ENCODE measurements around the gene OTUB2.

The OTUB2 gene

GRCh38 chr14:93996130-93996695 is 29.9 kb upstream of the OTUB2 start:
- no peak overlapping the region for H3K4me3 ChIP-seq (ENCODE audit: low read length in 2 of 2)
- H3K4me1 ChIP-seq (ENCODE audit: control insufficient read depth in 2 of 2, insufficient read depth in 2 of 2, low read length in 2 of 2) = no peaks in the 10 kb centered on the region
- no peak overlapping the region for H3K9ac ChIP-seq (ENCODE audit: low read depth in 1 of 2, low read length in 2 of 2)
- H3K9me3 ChIP-seq (ENCODE audit: control insufficient read depth in 2 of 2, low read length in 2 of 2) = no peaks in the 10 kb centered on the region
- H3K27me3 ChIP-seq (ENCODE audit: control insufficient read depth in 2 of 2, insufficient read depth in 2 of 2, low read length in 2 of 2) = no peaks in the 10 kb centered on the region
- no peaks in the 10 kb centered on the region for H3K36me3 ChIP-seq (ENCODE audit: control insufficient read depth in 2 of 2, insufficient read depth in 2 of 2, low read length in 2 of 2)
- H3K27ac ChIP-seq (ENCODE audit: low read depth in 2 of 2, low read length in 2 of 2) = no peak overlapping the region

GRCh38 chr14:93997082-93997481 is 29.1 kb upstream of the OTUB2 start, which contains the start of gene CCDC197:
TSS of gene CCDC197 (plus strand) at chr14:93997301. CDS start at chr14:93998132, 831 bp downstream.
- H3K27me3 ChIP-seq (ENCODE audit: control insufficient read depth in 2 of 2, insufficient read depth in 2 of 2, low read length in 2 of 2) = no peaks in the 10 kb centered on the region
- H3K9ac ChIP-seq (ENCODE audit: low read depth in 1 of 2, low read length in 2 of 2) = no peak within 1 kb of the TSS
- H3K27ac ChIP-seq (ENCODE audit: low read depth in 2 of 2, low read length in 2 of 2) = no peak within 1 kb of the TSS
- H3K36me3 ChIP-seq (ENCODE audit: control insufficient read depth in 2 of 2, insufficient read depth in 2 of 2, low read length in 2 of 2) = no peaks in the 10 kb centered on the region
- H3K4me3 ChIP-seq (ENCODE audit: low read length in 2 of 2) = no peak within 1 kb of the TSS
- no peaks in the 10 kb centered on the region for H3K9me3 ChIP-seq (ENCODE audit: control insufficient read depth in 2 of 2, low read length in 2 of 2)
- peaks cover 4 to 8% of the 10 kb centered on the region in 2 donors for H3K4me1 ChIP-seq (ENCODE audit: control insufficient read depth in 2 of 2, insufficient read depth in 2 of 2, low read length in 2 of 2)

DNA sequence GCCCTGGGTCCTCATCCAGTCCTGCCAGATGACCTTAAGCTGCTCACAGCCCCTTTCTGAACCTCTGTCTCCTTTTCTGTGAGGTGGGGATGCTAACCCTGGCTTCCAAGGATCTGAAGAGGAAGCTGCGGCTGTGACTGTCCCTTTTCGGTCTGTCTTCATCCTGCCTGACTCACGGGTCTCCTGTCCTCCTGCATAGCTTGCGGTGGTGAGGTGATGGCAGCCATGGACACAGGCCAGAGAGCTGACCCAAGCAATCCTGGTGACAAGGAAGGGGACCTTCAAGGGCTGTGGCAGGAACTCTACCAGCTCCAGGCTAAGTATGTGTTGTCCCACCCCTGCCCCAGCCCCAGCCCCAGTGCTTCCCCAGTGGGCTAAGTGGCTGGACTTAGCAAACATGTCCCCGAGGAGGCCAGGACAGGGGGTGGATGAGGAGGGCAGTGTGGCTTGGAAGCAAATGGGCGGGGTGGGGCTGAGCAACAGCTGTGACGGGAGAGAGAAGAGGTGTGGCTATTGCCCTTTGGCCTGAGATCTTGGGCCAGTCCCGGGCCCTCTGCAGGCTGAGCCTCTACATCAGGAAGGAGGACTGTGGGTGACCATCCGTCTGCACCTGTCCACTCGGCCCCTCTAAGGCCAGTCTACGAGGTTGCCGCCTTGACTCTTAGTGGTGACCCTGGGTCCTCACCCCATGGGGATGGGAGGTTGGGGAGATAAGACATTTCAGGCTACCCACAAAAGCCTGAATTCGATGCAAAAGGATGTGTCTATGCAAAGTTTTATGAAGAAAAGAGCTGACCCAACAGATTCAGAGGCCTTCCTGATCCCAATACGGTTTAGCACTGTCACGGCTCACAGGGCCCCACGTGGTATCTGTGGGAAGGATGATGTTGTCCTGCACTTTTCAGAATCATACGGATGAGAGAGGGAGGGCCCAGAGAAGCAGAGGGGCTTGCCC is 27.9 kb upstream of the OTUB2 start:
- no peaks in the 10 kb centered on the region for H3K27me3 ChIP-seq (ENCODE audit: control insufficient read depth in 2 of 2, insufficient read depth in 2 of 2, low read length in 2 of 2)
- peaks cover 4 to 8% of the 10 kb centered on the region in 2 donors for H3K4me1 ChIP-seq (ENCODE audit: control insufficient read depth in 2 of 2, insufficient read depth in 2 of 2, low read length in 2 of 2)
- no peaks in the 10 kb centered on the region for H3K9me3 ChIP-seq (ENCODE audit: control insufficient read depth in 2 of 2, low read length in 2 of 2)
- no peak overlapping the region for H3K4me3 ChIP-seq (ENCODE audit: low read length in 2 of 2)
- no peak overlapping the region for H3K27ac ChIP-seq (ENCODE audit: low read depth in 2 of 2, low read length in 2 of 2)
- no peaks in the 10 kb centered on the region for H3K36me3 ChIP-seq (ENCODE audit: control insufficient read depth in 2 of 2, insufficient read depth in 2 of 2, low read length in 2 of 2)
- no peak overlapping the region for H3K9ac ChIP-seq (ENCODE audit: low read depth in 1 of 2, low read length in 2 of 2)

DNA sequence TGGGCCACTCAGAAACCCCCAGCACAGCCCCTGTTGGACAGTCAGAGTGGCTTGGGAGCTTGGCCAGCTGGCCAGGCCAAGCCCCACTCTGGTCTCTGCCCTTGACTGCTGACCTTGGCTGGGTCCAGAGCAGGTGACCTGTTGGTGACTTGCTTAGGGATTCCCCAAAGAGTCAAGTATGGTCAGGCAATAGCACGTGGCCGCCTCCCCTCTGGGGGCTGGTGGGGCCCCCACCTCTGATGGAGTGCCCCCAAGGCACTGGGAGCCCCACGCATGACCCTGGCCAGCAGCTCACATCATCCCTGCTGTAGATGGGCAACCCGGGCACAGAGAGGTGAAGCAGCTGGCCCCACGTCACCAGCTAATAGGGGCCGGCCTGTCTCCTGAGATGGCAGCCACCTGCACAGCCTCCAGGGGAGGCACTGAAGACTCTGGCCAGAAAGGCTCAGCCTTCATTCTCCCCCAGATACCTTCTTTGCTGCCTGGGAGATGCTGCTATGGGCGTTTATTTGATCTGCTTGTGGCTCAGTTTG is 27.2 kb upstream of the OTUB2 start:
- no peaks in the 10 kb centered on the region for H3K27me3 ChIP-seq (ENCODE audit: control insufficient read depth in 2 of 2, insufficient read depth in 2 of 2, low read length in 2 of 2)
- no peak overlapping the region for H3K9ac ChIP-seq (ENCODE audit: low read depth in 1 of 2, low read length in 2 of 2)
- H3K4me3 ChIP-seq (ENCODE audit: low read length in 2 of 2) = no peak overlapping the region
- peaks cover 4 to 8% of the 10 kb centered on the region in 2 donors for H3K4me1 ChIP-seq (ENCODE audit: control insufficient read depth in 2 of 2, insufficient read depth in 2 of 2, low read length in 2 of 2)
- no peaks in the 10 kb centered on the region for H3K36me3 ChIP-seq (ENCODE audit: control insufficient read depth in 2 of 2, insufficient read depth in 2 of 2, low read length in 2 of 2)
- no peaks in the 10 kb centered on the region for H3K9me3 ChIP-seq (ENCODE audit: control insufficient read depth in 2 of 2, low read length in 2 of 2)
- no peak overlapping the region for H3K27ac ChIP-seq (ENCODE audit: low read depth in 2 of 2, low read length in 2 of 2)

- Histone ChIP-seq H3K9me3 (ENCODE audit: control insufficient read depth in 2 of 2, low read length in 2 of 2) (no peaks in the 10 kb centered on the region), H3K36me3 (ENCODE audit: control insufficient read depth in 2 of 2, insufficient read depth in 2 of 2, low read length in 2 of 2) (no peaks in the 10 kb centered on the region), H3K4me1 (ENCODE audit: control insufficient read depth in 2 of 2, insufficient read depth in 2 of 2, low read length in 2 of 2) (peaks cover 4 to 8% of the 10 kb centered on the region in 2 donors), H3K4me3 (ENCODE audit: low read length in 2 of 2) (no peak overlapping the region), H3K27ac (ENCODE audit: low read depth in 2 of 2, low read length in 2 of 2) (no peak overlapping the region), H3K9ac (ENCODE audit: low read depth in 1 of 2, low read length in 2 of 2) (no peak overlapping the region), H3K27me3 (ENCODE audit: control insufficient read depth in 2 of 2, insufficient read depth in 2 of 2, low read length in 2 of 2) (no peaks in the 10 kb centered on the region)
Measured at GRCh38 chr14:93999573-93999972, 26.6 kb upstream of the OTUB2 start.

DNA sequence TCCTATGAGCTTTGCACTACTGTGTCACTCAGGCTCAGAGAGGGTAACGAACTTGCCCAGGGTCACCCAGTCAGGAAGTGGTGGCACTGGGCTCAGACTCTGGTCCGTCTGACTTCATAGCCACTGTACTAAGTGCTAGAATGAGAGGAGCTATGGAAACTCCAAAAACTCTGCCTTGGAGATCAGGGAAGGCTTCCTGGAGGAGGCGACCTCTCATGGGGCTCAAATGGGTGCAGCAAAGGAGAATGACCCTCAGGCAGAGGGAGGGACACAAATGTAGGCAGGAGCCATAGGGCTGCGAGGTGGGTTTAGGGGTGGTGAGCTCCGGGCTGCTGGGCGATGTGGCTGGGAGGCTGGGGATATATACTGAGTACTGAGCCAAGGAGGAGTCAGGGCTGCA is 25.9 kb upstream of the OTUB2 start:
- no peak overlapping the region for H3K27ac ChIP-seq (ENCODE audit: low read depth in 2 of 2, low read length in 2 of 2)
- H3K4me3 ChIP-seq (ENCODE audit: low read length in 2 of 2) = no peak overlapping the region
- no peak overlapping the region for H3K9ac ChIP-seq (ENCODE audit: low read depth in 1 of 2, low read length in 2 of 2)
- H3K9me3 ChIP-seq (ENCODE audit: control insufficient read depth in 2 of 2, low read length in 2 of 2) = no peaks in the 10 kb centered on the region
- H3K4me1 ChIP-seq (ENCODE audit: control insufficient read depth in 2 of 2, insufficient read depth in 2 of 2, low read length in 2 of 2) = peaks cover 4 to 8% of the 10 kb centered on the region in 2 donors
- no peaks in the 10 kb centered on the region for H3K36me3 ChIP-seq (ENCODE audit: control insufficient read depth in 2 of 2, insufficient read depth in 2 of 2, low read length in 2 of 2)
- no peaks in the 10 kb centered on the region for H3K27me3 ChIP-seq (ENCODE audit: control insufficient read depth in 2 of 2, insufficient read depth in 2 of 2, low read length in 2 of 2)

DNA sequence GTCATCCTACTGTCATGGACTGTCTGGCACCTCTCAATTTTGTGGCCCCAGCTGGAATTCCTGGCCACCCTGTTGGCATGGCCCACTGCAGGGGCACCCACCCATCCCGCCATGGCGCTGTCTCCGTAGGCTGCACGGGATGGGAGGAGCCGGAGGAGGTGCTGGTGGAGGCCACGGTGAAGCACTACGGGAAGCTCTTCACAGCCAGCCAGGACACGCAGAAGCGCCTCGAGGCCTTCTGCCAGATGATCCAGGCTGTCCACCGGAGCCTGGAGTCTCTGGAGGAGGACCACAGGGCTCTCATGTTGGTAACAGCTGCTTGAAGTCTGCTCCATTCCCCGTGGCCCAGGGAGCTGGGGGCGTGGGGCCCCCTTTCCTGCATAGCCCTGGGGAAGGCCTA is 25.1 kb upstream of the OTUB2 start:
- no peak overlapping the region for H3K4me3 ChIP-seq (ENCODE audit: low read length in 2 of 2)
- H3K9me3 ChIP-seq (ENCODE audit: control insufficient read depth in 2 of 2, low read length in 2 of 2) = no peaks in the 10 kb centered on the region
- H3K36me3 ChIP-seq (ENCODE audit: control insufficient read depth in 2 of 2, insufficient read depth in 2 of 2, low read length in 2 of 2) = no peaks in the 10 kb centered on the region
- H3K27ac ChIP-seq (ENCODE audit: low read depth in 2 of 2, low read length in 2 of 2) = no peak overlapping the region
- no peak overlapping the region for H3K9ac ChIP-seq (ENCODE audit: low read depth in 1 of 2, low read length in 2 of 2)
- H3K27me3 ChIP-seq (ENCODE audit: control insufficient read depth in 2 of 2, insufficient read depth in 2 of 2, low read length in 2 of 2) = no peaks in the 10 kb centered on the region
- peaks cover 4 to 8% of the 10 kb centered on the region in 2 donors for H3K4me1 ChIP-seq (ENCODE audit: control insufficient read depth in 2 of 2, insufficient read depth in 2 of 2, low read length in 2 of 2)

- Histone ChIP-seq H3K27me3 (ENCODE audit: control insufficient read depth in 2 of 2, insufficient read depth in 2 of 2, low read length in 2 of 2) (no peaks in the 10 kb centered on the region), H3K4me3 (ENCODE audit: low read length in 2 of 2) (no peak overlapping the region), H3K27ac (ENCODE audit: low read depth in 2 of 2, low read length in 2 of 2) (no peak overlapping the region), H3K36me3 (ENCODE audit: control insufficient read depth in 2 of 2, insufficient read depth in 2 of 2, low read length in 2 of 2) (no peaks in the 10 kb centered on the region), H3K4me1 (ENCODE audit: control insufficient read depth in 2 of 2, insufficient read depth in 2 of 2, low read length in 2 of 2) (peaks cover 4 to 8% of the 10 kb centered on the region in 2 donors), H3K9ac (ENCODE audit: low read depth in 1 of 2, low read length in 2 of 2) (no peak overlapping the region), H3K9me3 (ENCODE audit: control insufficient read depth in 2 of 2, low read length in 2 of 2) (no peaks in the 10 kb centered on the region)
Measured at GRCh38 chr14:94001501-94002396, 24.4 kb upstream of the OTUB2 start.

GRCh38 chr14:94003397-94003796 is 22.7 kb upstream of the OTUB2 start:
- no peaks in the 10 kb centered on the region for H3K9me3 ChIP-seq (ENCODE audit: control insufficient read depth in 2 of 2, low read length in 2 of 2)
- no peaks in the 10 kb centered on the region for H3K27me3 ChIP-seq (ENCODE audit: control insufficient read depth in 2 of 2, insufficient read depth in 2 of 2, low read length in 2 of 2)
- peaks cover 4 to 8% of the 10 kb centered on the region in 2 donors for H3K4me1 ChIP-seq (ENCODE audit: control insufficient read depth in 2 of 2, insufficient read depth in 2 of 2, low read length in 2 of 2)
- no peak overlapping the region for H3K27ac ChIP-seq (ENCODE audit: low read depth in 2 of 2, low read length in 2 of 2)
- H3K36me3 ChIP-seq (ENCODE audit: control insufficient read depth in 2 of 2, insufficient read depth in 2 of 2, low read length in 2 of 2) = no peaks in the 10 kb centered on the region
- no peak overlapping the region for H3K9ac ChIP-seq (ENCODE audit: low read depth in 1 of 2, low read length in 2 of 2)
- H3K4me3 ChIP-seq (ENCODE audit: low read length in 2 of 2) = no peak overlapping the region

All from mucosa of rectum (tissue), 2 donors.